HG03025 (cell line): ENCODE results near the gene GHSR.
"Not testable (repeated sequence)": the region's sequence is repeated elsewhere in the genome, so short reads cannot be mapped to it uniquely, and the experiment has no call there.

ENCODE experiments used
- ATAC-seq: cut with Tn5 transposase; IDR thresholded peaks from one replicate; pipeline ENCODE4 v1.9.1; 2021; ENCODE audit warnings: mild to moderate bottlenecking, moderate library complexity; ENCODE audit not compliant: unreplicated experiment, low FRiP score

The GHSR gene

DNA sequence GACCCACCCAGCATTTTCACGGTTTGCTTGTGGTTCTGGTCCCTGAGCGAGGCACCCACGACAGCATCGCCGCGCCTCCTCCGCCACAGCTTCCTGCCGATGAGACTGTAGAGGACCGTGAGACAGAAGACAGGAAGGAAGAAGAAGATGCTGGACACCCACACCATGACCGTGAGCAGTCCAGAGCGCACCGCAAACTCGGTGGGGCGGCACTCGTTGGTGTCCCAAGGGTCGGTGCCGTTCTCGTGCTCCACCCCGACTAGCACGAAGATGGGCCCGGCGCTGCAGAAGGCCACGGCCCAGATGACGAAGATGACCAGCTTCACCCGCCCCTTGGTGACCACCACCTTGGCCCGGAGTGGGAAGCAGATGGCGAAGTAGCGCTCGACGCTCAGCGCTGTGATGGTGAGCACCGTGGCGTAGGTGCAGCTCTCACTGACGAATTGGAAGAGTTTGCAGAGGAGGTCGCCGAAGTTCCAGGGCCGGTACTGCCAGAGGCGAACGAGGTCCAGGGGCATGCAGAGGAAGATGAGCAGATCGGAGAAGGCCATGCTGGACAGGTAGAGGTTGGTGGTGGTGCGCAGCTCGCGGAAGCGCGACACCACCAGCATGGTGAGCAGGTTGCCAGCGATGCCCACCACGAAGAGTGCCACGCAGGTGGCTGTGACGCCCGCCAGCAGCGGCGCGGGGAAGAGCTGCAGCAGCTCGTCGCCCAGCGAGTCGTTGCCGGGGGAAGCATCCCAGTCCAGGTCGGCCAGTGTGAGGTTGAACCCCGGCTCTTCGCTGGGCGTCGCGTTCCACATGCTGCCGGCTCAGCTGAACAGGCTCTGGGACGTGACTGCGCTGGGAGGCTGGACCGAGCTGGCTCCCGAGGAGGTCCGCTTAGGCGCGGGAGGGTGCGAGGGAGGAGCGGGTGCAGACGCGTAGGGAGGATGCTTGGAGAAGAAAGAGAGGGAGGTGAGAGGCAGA is at the start of gene GHSR:
Gene GHSR, minus strand, starts transcription at position 846 of the 969 bp plus-strand sequence. Its CDS starts 43 bp downstream, at position 803.
- ATAC-seq: no peak

DNA sequence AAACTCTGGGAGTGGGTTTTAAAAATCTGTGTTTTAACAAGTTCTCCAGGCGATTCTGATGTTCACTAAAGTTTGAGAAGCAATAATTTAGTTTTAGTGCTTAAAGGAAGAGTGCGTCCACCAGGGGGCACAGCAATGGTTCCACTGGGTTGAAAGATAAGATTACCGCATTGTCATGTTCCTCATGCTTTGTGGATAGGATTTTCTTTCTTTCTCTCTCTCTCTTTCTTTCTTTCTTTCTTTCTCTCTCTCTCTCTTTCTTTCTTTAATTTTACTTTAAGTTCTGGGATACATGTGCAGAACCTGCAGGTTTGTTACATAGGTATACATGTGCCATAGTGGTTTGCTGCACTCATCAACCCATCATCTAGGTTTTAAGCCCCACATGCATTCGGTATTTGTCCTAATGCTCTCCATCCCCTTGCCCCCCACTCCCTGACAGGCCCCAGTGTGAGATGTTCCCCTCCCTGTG is 42.0 kb upstream of the GHSR start:
- ATAC-seq: not testable (repeated sequence)

DNA sequence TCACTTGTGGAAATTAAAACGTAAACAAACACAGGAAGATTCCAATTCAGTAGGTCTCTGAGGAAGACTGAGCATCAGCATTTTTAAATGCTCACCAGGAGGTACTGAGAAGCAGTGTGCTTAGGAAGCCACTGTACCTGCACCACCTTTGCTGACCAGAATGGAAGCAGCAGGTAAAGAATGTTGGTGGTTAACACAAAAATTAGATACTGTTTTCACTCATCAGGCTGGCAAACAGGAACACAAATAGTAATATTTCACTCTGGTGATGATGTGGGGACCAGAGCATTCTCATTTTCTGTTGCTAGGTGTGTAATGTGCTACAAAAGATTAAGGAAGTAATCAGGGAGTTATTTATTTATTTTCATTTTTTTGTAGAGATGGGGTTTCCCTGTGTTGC is 29.9 kb upstream of the GHSR start:
- ATAC-seq: no peak

- ATAC-seq: no peak
Measured at GRCh38 chr3:172476347-172476746, 28.1 kb upstream of the GHSR start.

DNA sequence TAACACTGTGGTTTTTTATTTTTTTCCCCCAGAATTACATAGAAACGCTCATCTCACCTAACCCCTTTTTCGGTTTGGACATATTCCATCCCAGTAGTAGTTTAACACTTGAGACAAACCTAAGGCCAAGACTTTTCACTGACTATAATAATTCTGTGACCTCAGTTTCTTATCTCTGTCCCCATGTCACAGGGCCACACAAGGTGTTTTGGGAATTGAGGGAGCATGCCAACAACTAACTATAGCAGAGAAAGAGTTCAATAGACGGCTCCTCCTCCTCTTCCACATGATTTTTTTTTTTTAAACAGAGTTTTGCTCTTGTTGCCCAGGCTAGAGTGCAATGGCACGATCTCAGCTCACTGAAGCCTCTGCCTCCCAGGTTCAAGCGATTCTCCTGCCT is 27.4 kb upstream of the GHSR start:
- ATAC-seq: no peak

- ATAC-seq: no peak
Measured at GRCh38 chr3:172471903-172472302, 23.6 kb upstream of the GHSR start.

DNA sequence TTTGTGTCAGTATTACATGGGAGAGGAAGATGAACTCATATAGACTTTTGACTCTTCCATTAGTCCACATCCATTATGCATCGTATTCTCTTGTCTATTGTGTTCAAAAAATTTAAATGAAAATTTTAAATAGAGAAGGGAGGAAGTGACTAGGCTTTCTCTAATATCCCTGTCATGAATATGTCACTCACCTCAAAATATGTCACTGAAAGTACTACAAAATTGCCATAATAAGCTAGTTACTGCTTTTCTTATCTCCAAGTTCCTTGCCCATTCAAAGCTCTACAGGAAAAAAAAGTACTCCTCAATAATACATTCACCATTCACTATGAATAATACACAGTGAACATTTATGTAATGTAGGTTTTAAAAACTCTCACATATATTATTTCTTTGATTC is 22.3 kb upstream of the GHSR start:
- no peak for ATAC-seq

DNA sequence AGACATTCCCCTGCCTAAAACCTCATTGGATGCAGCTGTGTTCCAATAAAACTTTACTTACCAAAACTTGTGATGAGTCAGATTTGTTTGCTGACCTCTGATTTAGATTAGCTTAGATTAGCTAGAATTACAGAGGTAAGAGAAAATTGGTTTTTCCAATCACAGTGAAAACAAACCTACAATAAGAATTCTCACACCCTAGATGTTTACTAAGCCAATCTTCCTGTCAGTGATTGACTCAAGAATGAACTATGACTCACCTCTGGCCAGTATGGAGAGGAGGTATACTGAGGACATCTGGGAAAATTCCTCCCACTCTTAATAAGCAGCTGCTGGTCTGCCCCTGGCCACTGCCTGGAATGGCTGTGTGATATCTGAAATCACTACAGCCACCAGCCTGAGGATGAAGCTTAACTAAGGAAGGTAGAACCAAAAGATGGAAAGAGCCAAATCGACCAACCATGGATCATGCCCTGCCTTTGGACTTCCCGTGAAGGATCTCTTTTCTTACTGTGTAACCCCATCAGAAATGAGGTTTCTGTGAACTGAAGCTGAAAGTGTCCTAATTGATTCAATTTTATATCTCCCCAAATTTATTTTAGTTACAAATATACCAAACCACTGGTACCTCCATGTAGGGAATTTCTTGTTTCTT is 19.0 kb upstream of the GHSR start:
- ATAC-seq: no peak

DNA sequence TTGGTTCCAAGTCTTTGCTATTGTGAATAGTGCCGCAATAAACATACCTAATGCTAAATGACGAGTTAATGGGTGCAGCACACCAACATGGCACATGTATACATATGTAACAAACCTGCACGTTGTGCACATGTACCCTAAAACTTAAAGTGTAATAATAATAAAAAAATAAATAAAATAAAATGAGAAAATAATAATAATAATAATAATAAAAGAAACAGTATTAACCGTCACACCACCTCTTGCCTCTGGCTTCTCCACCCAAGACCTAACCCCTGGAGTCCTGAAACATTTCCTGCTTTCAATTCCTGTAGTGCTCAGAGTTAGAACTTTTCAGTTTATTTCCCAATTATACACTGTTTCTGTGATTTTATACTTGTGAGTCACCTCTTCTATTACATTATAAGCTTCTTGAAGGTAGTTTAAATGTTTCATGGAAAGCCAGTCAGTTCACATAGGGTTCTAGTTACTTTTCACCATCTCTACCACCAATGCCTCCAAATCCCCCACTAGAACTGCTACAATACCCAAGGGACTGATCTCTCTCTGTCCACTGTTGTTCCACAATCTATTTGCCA is 18.4 kb upstream of the GHSR start:
- ATAC-seq: no peak

GRCh38 chr3:172465281-172465680 is 17.0 kb upstream of the GHSR start:
- ATAC-seq: no peak

- no peak for ATAC-seq
Measured at GRCh38 chr3:172464306-172464705, 16.1 kb upstream of the GHSR start.

DNA sequence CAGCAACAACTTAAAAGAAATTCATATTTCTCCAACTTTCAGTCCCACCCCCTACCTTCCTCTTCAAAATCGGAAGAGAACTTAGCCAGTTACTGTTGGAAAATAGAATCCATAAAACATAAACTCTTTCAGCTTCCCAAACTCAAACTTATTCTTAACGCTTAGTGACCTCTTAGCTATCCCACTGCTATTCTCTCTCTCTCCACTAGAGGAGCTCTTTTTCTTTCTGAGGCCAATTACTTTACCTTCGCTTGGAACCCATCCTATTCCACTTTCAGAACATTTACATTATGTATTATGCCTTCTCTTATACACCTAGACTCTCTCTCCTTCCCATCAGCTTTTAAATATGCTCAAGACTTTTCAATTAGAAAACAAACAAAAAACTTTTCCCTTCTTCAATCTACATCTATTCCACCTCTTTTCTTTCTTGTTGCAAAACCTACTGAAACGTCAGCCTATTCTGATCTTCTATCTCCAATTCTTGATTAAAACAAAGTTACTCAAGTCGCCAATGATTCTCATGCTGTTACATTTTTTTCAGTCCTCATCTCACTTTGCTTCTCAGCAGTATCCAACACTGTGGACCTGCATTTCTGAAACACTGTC is 13.4 kb upstream of the GHSR start:
- no peak for ATAC-seq

GRCh38 chr3:172456404-172456803 is 8.1 kb upstream of the GHSR start:
- no peak for ATAC-seq

DNA sequence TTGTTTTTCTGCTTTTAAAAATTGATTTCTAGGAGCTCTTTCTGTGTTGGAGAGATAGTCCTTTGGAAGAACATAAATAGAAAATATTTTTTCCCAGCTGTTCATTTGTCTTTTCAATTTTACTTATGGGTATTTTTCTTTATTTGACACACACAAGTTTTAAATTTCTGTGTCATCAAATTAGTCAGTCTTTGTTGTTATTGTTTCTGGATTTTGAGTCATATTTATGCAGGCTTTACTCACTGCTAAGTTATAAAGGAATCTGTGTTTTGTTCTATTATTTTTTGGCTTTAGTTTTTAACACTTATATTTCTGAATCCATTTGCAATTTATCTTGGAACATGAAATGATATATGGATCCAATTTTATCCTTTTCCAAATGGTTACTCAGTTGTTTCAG is 5.9 kb upstream of the GHSR start:
- no peak for ATAC-seq

GRCh38 chr3:172449466-172450149 is 1.4 kb upstream of the GHSR start:
- no peak for ATAC-seq

GRCh38 chr3:172448661-172449465 is 607 bp upstream of the GHSR start:
- ATAC-seq: no peak

GRCh38 chr3:172446198-172446597 is 2.1 kb downstream of the GHSR start:
- ATAC-seq: no peak

GRCh38 chr3:172444821-172445220 is 3.4 kb downstream of the GHSR start:
- ATAC-seq: no peak

- no peak for ATAC-seq
Measured at GRCh38 chr3:172442606-172443005, 5.7 kb downstream of the GHSR start.
